ENCODE results near the gene TRIM17.

Gene TRIM17

GRCh38 chr1:228445843-228446650, 29.4 kb upstream of the TRIM17 start:
- Histone ChIP-seq H3K9me3 (ENCODE audit: severe bottlenecking) (no peaks in the 10 kb centered on the region), H3K4me3 (ENCODE audit: low read depth, low read length) (no peak overlapping the region), H3K27ac (no peak overlapping the region), H3K27me3 (ENCODE audit: insufficient read depth, low read depth, severe bottlenecking) (no peaks in the 10 kb centered on the region), H3K36me3 (no peaks in the 10 kb centered on the region)
- DNase-seq = no peak
- TF ChIP-seq CTCF (IDR thresholded peaks at IDR 0.05; ENCODE audit: low read depth, low read length) = no peak

GRCh38 chr1:228445490-228445842, 28.8 kb upstream of the TRIM17 start:
- DNase-seq = no peak
- no peak for TF ChIP-seq CTCF (IDR thresholded peaks at IDR 0.05; ENCODE audit: low read depth, low read length)
- Histone ChIP-seq H3K27ac (no peak overlapping the region), H3K27me3 (ENCODE audit: insufficient read depth, low read depth, severe bottlenecking) (no peaks in the 10 kb centered on the region), H3K4me3 (ENCODE audit: low read depth, low read length) (no peak overlapping the region), H3K36me3 (no peaks in the 10 kb centered on the region), H3K9me3 (ENCODE audit: severe bottlenecking) (no peaks in the 10 kb centered on the region)

- TF ChIP-seq CTCF (IDR thresholded peaks at IDR 0.05; ENCODE audit: low read depth, low read length) = no peak
Observed at GRCh38 chr1:228443395-228443794, 26.7 kb upstream of the TRIM17 start.

DNA sequence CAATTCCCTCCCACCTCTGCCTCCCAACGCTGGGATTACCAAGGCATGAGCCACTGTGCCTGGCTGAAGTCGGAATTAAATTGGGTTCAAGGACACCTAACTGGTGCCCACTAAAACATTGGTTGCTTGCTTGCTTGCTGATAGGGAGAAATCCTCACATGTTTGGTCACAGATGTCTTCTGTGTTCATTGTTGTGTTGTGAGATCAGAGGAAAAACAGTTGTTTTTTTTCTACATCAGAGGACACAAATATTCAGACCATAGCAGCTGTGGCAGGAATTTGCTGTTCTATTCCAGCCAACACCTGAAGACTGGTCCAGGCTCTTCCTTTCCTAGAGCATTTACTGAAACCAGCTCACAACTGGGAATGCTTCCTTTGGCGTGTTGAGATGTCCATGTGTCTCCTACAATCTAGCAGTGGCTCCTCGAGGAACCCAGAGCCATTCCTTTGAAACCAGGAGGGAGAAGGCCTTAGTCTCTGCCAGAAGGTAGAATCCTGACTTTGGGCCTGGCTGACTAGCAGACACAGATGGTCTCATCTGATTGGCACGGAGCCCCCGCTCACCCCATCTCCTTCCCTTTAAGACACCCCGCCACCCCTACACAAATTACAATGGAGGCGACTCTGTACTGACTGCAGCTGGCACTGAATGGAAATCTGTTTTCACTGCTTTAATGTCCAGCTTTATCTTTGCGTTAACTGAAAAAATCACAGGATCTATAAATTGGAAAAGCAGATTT, 24.3 kb upstream of the TRIM17 start:
- no peaks in the 10 kb centered on the region for H3K27me3 ChIP-seq (ENCODE audit: insufficient read depth, low read depth, severe bottlenecking)
- no peak for TF ChIP-seq CTCF (IDR thresholded peaks at IDR 0.05; ENCODE audit: low read depth, low read length)

More at GRCh38 chr1:228443395-228443794, 26.7 kb upstream of the TRIM17 start:
- Histone ChIP-seq H3K9me3 (ENCODE audit: severe bottlenecking) (no peaks in the 10 kb centered on the region), H3K4me3 (ENCODE audit: low read depth, low read length) (no peak overlapping the region), H3K27me3 (ENCODE audit: insufficient read depth, low read depth, severe bottlenecking) (no peaks in the 10 kb centered on the region), H3K27ac (no peak overlapping the region), H3K36me3 (no peaks in the 10 kb centered on the region)
- no peak for DNase-seq

GRCh38 chr1:228438266-228438665, 21.6 kb upstream of the TRIM17 start:
- Histone ChIP-seq H3K36me3 (no peaks in the 10 kb centered on the region), H3K27me3 (ENCODE audit: insufficient read depth, low read depth, severe bottlenecking) (no peaks in the 10 kb centered on the region), H3K4me3 (ENCODE audit: low read depth, low read length) (no peak overlapping the region), H3K9me3 (ENCODE audit: severe bottlenecking) (no peaks in the 10 kb centered on the region), H3K27ac (no peak overlapping the region)
- no peak for DNase-seq
- TF ChIP-seq CTCF (IDR thresholded peaks at IDR 0.05; ENCODE audit: low read depth, low read length) = no peak

More for the DNA sequence above, 24.3 kb upstream of the TRIM17 start:
- H3K4me3 ChIP-seq (ENCODE audit: low read depth, low read length) = no peak overlapping the region
- DNase-seq = no peak
- H3K9me3 ChIP-seq (ENCODE audit: severe bottlenecking) = no peaks in the 10 kb centered on the region
- H3K36me3 ChIP-seq = no peaks in the 10 kb centered on the region
- no peak overlapping the region for H3K27ac ChIP-seq
